GM12891 (cell line): ENCODE results near the gene OR2G6.
"Not testable (repeated sequence)": the region's sequence is repeated elsewhere in the genome, so short reads cannot be mapped to it uniquely, and the experiment has no call there.

Experiments
- POLR2A ChIP-seq: IDR thresholded peaks from 2 replicates; pipeline ENCODE4 v1.6.1; 2011; ENCODE audit warnings: low read depth, low read length, control low read depth
- SPI1 ChIP-seq: IDR thresholded peaks from 2 replicates; pipeline ENCODE4 v1.6.1; 2011; ENCODE audit warnings: low read depth, low read length, control low read depth

DNA sequence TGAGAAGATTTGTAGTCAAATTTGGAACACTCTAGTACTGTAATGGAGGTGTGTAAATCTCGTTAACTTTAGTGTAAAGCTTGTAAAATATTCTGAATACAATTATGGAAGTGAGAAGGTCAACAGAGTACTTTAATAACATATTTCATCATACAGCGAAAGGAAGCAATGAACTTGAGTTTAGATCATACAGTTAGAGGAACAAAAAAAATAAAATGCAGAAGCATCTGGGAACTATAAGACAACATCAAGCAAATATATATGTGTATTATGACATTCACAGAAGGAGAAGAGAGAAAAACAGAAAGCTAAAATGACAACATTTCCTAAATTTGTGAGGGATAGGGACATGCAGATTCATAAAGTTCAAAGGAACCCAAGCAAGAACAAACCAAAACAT, 61.2 kb downstream of the OR2G6 start:
- not testable (repeated sequence) for TF ChIP-seq POLR2A, SPI1
